ENCODE data around the gene PLOD3.
A peak's percentile ranks its signal among the peaks of the same experiment; 100 is the strongest.

Gene PLOD3

GRCh38 chr7:101163279-101164070 lies 53.9 kb downstream of the PLOD3 start:
- Histone ChIP-seq H3K9me3 (ENCODE audit: control insufficient read depth, insufficient read depth, low read length) (no peaks in the 10 kb centered on the region), H3K9ac (ENCODE audit: low read depth, low read length) (peak overlapping the region; percentile 80), H3K36me3 (ENCODE audit: insufficient read depth, low read length) (no peaks in the 10 kb centered on the region), H3K4me1 (ENCODE audit: insufficient read depth, low read length) (peaks cover 33% of the 10 kb centered on the region)

- Histone ChIP-seq H3K36me3 (ENCODE audit: insufficient read depth, low read length) (no peaks in the 10 kb centered on the region), H3K9me3 (ENCODE audit: control insufficient read depth, insufficient read depth, low read length) (no peaks in the 10 kb centered on the region), H3K4me1 (ENCODE audit: insufficient read depth, low read length) (peaks cover 25% of the 10 kb centered on the region), H3K9ac (ENCODE audit: low read depth, low read length) (peak overlapping the region; percentile 60)
Measured at GRCh38 chr7:101162551-101163278, 54.7 kb downstream of the PLOD3 start.

- Histone ChIP-seq H3K9me3 (ENCODE audit: control insufficient read depth, insufficient read depth, low read length) (no peaks in the 10 kb centered on the region), H3K9ac (ENCODE audit: low read depth, low read length) (peak overlapping the region; percentile 60), H3K36me3 (ENCODE audit: insufficient read depth, low read length) (0 out of 2 replicates have a peak, but pooled peaks cover 4% of the 10 kb centered on the region), H3K4me1 (ENCODE audit: insufficient read depth, low read length) (peaks cover 31% of the 10 kb centered on the region)
Measured at GRCh38 chr7:101161692-101162471, 55.5 kb downstream of the PLOD3 start.

- H3K9ac ChIP-seq (ENCODE audit: low read depth, low read length), result no peak overlapping the region
- peaks cover 38% of the 10 kb centered on the region for H3K4me1 ChIP-seq (ENCODE audit: insufficient read depth, low read length)
Measured at GRCh38 chr7:101160910-101161309, 56.5 kb downstream of the PLOD3 start.

DNA sequence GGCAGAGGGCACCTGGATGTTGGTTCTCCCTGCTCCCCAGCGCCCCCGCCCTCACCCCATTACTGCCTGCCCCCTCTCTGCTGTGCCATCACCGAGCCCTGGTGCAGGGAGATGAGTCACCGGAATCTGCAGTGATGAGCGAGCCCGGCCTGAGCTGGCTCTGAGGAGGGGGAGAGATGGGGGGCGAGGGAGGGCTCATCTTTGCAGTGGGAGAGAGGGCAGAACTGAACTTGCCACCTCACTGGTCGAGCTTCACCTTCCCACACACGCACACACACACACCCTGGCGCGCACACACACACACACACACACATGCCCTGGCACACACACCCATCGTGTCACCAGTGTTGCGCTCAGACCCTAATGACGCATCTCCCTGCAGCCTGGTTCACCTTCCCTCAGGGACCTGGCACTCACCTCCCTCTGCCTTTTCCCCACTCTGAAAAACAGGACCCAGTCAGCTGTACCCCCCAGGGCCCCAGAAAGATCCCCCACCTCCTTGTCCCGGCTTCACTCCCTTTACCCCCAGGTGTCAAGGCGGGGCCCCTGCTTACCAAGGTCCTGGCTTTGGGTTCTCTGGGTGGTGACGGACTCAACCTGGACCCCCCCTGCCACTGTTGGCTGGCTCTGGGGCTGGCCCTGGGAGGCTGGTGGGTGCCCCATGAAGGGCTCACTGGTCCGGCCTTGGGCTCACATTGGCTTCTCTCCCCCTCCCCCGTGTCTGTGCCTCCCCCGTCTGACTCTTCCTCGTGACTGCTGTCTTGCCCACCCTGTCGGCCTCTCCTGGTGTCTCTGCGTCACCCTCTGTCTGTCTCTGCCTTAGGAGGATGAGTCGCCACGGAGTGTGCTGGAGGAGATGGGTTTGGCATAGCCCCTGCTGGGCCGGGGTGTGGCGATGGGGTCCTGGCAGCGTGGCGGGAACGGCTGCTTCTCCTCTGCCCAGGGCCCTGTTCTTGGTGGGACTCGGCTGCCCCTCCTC lies 57.4 kb downstream of the PLOD3 start:
- Histone ChIP-seq H3K36me3 (ENCODE audit: insufficient read depth, low read length) (0 out of 2 replicates have a peak, but pooled peaks cover 4% of the 10 kb centered on the region), H3K9me3 (ENCODE audit: control insufficient read depth, insufficient read depth, low read length) (no peaks in the 10 kb centered on the region), H3K4me1 (ENCODE audit: insufficient read depth, low read length) (peaks cover 46% of the 10 kb centered on the region), H3K9ac (ENCODE audit: low read depth, low read length) (peak overlapping the region; percentile 25; the same call in 1 of the 2 replicates)

More at GRCh38 chr7:101160910-101161309, 56.5 kb downstream of the PLOD3 start:
- Histone ChIP-seq H3K9me3 (ENCODE audit: control insufficient read depth, insufficient read depth, low read length) (no peaks in the 10 kb centered on the region), H3K36me3 (ENCODE audit: insufficient read depth, low read length) (0 out of 2 replicates have a peak, but pooled peaks cover 4% of the 10 kb centered on the region)

DNA sequence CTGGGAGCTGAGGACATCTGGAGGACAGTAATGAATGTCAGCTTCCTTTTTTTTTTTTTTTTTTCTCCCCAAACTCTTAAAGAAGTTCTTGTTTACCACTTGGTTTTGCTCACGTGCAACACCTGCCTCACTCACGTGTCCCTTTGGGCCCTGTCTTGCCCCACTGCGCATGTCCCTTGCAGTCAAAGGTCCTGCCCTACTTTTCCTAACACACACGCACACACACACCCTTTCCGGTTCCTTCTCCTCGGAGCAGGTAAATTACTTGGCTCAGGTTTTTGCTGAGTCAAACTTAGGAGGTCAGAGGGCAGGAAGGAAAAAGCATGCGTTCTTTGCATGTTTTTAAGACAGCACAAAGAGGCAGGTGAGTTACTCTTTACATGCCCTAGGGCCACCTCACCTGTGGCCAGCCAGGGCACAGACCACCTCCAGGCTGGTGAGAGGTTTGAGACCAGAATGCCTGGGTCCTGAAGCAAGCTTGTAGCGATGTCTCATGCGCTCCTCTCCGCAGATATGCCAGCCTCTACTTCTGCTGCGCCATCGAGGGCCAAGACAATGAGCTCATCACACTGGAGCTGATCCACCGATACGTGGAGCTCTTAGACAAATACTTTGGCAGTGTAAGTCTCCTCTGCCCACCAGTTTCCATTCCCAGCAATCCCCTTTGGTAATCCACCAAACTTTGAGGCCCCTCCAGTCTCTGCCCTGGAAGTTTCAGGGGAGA lies 60.4 kb downstream of the PLOD3 start:
- Histone ChIP-seq H3K4me1 (ENCODE audit: insufficient read depth, low read length) (peaks cover 46% of the 10 kb centered on the region), H3K9ac (ENCODE audit: low read depth, low read length) (no peak overlapping the region), H3K36me3 (ENCODE audit: insufficient read depth, low read length) (0 out of 2 replicates have a peak, but pooled peaks cover 4% of the 10 kb centered on the region), H3K9me3 (ENCODE audit: control insufficient read depth, insufficient read depth, low read length) (no peaks in the 10 kb centered on the region)

- peaks cover 42% of the 10 kb centered on the region for H3K4me1 ChIP-seq (ENCODE audit: insufficient read depth, low read length)
- no peaks in the 10 kb centered on the region for H3K9me3 ChIP-seq (ENCODE audit: control insufficient read depth, insufficient read depth, low read length)
- H3K9ac ChIP-seq (ENCODE audit: low read depth, low read length), result no peak overlapping the region
- 0 out of 2 replicates have a peak, but pooled peaks cover 4% of the 10 kb centered on the region for H3K36me3 ChIP-seq (ENCODE audit: insufficient read depth, low read length)
Measured at GRCh38 chr7:101156277-101156676, 61.1 kb downstream of the PLOD3 start.

Measured in ES-I3 (cell line).